Measurements from ENCODE around the gene KLRF1.

DNA sequence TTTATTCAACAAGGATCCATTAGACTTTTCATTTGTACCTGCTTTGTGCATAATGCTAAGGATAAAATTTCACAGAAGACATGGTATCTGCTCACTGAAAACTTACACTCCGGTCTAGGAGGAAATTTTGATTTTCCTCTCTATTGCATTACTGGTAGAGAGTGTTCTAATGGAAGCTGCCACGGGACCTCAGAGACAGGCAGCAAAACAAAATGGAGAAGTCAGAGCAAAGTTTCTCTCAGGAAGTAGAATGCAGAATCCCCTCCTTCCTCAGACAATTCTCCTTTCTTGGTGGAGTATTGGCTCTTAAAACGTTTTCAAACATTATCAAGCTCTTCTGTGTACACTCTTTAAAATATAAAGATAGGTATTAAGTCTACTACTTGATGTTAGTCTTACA lies 29.6 kb downstream of the KLRF1 start:
- TF ChIP-seq, protein P1, sequence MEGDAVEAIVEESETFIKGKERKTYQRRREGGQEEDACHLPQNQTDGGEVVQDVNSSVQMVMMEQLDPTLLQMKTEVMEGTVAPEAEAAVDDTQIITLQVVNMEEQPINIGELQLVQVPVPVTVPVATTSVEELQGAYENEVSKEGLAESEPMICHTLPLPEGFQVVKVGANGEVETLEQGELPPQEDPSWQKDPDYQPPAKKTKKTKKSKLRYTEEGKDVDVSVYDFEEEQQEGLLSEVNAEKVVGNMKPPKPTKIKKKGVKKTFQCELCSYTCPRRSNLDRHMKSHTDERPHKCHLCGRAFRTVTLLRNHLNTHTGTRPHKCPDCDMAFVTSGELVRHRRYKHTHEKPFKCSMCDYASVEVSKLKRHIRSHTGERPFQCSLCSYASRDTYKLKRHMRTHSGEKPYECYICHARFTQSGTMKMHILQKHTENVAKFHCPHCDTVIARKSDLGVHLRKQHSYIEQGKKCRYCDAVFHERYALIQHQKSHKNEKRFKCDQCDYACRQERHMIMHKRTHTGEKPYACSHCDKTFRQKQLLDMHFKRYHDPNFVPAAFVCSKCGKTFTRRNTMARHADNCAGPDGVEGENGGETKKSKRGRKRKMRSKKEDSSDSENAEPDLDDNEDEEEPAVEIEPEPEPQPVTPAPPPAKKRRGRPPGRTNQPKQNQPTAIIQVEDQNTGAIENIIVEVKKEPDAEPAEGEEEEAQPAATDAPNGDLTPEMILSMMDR (IDR thresholded peaks at IDR 0.05), result no peak
- no peak for TF ChIP-seq POLR2A (IDR thresholded peaks at IDR 0.05)
